Stimulated activated naive CD8-positive, alpha-beta T cell treated with anti-CD3 and anti-CD28 coated beads, Interleukin-15, Interleukin-2, amounts not matched to agents 100 U/mL and 50 U/mL, for 24 hours (primary cell): ENCODE data around the gene SNX4.
"Not testable (repeated sequence)": the region's sequence is repeated elsewhere in the genome, so short reads cannot be mapped to it uniquely, and the experiment has no call there.

ENCODE experiments used
- ATAC-seq: fragments of 150-1000 bp; cut with Tn5 transposase; one replicate; pipeline ENCODE4 v1.10.0; 2021
- DNase-seq: peaks from one replicate; pipeline ENCODE4 v3.0.0; 2021

The SNX4 gene

GRCh38 chr3:125519678-125520562 lies at the start of gene SNX4:
Gene SNX4, minus strand, starts transcription at chr3:125520202. Its CDS starts 30 bp downstream, at chr3:125520172.
- ATAC-seq: peak; percentile 98
- DNase-seq: peak; percentile 89

- no peak for DNase-seq
- ATAC-seq: no peak
These were observed 36.3 kb upstream of the SNX4 start for GRCh38 chr3:125556314-125556713.

- DNase-seq: no peak
These were observed 32.4 kb upstream of the SNX4 start for GRCh38 chr3:125552401-125552800.

GRCh38 chr3:125528920-125529319 lies 8.9 kb upstream of the SNX4 start:
- no peak for ATAC-seq
- no peak for DNase-seq

More at GRCh38 chr3:125552401-125552800, 32.4 kb upstream of the SNX4 start:
- no peak for ATAC-seq

GRCh38 chr3:125525153-125525552 lies 5.2 kb upstream of the SNX4 start:
- DNase-seq (no peak), ATAC-seq (no peak)

- not testable (repeated sequence) for DNase-seq, ATAC-seq
These were observed 539 bp upstream of the SNX4 start for GRCh38 chr3:125520563-125520919.

GRCh38 chr3:125515421-125515820 lies 4.6 kb downstream of the SNX4 start:
- no peak for ATAC-seq
- no peak for DNase-seq

GRCh38 chr3:125513490-125514115 lies 6.4 kb downstream of the SNX4 start:
- no peak for DNase-seq
- ATAC-seq: no peak

GRCh38 chr3:125512135-125512920 lies 7.7 kb downstream of the SNX4 start:
- DNase-seq (peak; percentile 21), ATAC-seq (peak; percentile 78)

GRCh38 chr3:125511420-125512118 lies 8.4 kb downstream of the SNX4 start:
- no peak for DNase-seq

GRCh38 chr3:125507128-125507527 lies 12.9 kb downstream of the SNX4 start:
- no peak for ATAC-seq
- DNase-seq: no peak

More at GRCh38 chr3:125511420-125512118, 8.4 kb downstream of the SNX4 start:
- ATAC-seq: no peak

GRCh38 chr3:125498630-125499029 lies 21.4 kb downstream of the SNX4 start:
- ATAC-seq: no peak
- DNase-seq: no peak

- no peak for DNase-seq
- no peak for ATAC-seq
These were observed 23.3 kb downstream of the SNX4 start for GRCh38 chr3:125496701-125497100.

- no peak for DNase-seq
- no peak for ATAC-seq
These were observed 37.6 kb downstream of the SNX4 start for GRCh38 chr3:125482406-125482805.

GRCh38 chr3:125481786-125482185 lies 38.2 kb downstream of the SNX4 start:
- DNase-seq (no peak), ATAC-seq (no peak)

GRCh38 chr3:125481375-125481759 lies 38.6 kb downstream of the SNX4 start:
- not testable (repeated sequence) for DNase-seq, ATAC-seq

- DNase-seq (no peak), ATAC-seq (no peak)
These were observed 39.2 kb downstream of the SNX4 start for GRCh38 chr3:125480656-125481374.

- DNase-seq (no peak), ATAC-seq (no peak)
These were observed 40.9 kb downstream of the SNX4 start for GRCh38 chr3:125479091-125479490.

- ATAC-seq (no peak), DNase-seq (no peak)
These were observed 41.7 kb downstream of the SNX4 start for GRCh38 chr3:125478326-125478725.

GRCh38 chr3:125477701-125478100 lies 42.3 kb downstream of the SNX4 start:
- ATAC-seq (no peak), DNase-seq (no peak)

- ATAC-seq (no peak), DNase-seq (no peak)
These were observed 49.3 kb downstream of the SNX4 start for GRCh38 chr3:125470671-125471070.
